ENCODE results near the gene CD79A.

The CD79A gene

GRCh38 chr19:41849067-41849466, 28.0 kb upstream of the CD79A start:
- FAIRE-seq = no peak

GRCh38 chr19:41850381-41850780, 26.7 kb upstream of the CD79A start:
- FAIRE-seq (no peak), DNase-seq (ENCODE audit: insufficient read length, low spot score) (no peak)
- no peak for TF ChIP-seq PAX5 (IDR thresholded peaks at IDR 0.05; ENCODE audit: insufficient read depth, low read length, severe bottlenecking)
- TF ChIP-seq POLR2A (IDR thresholded peaks at IDR 0.05; ENCODE audit: low read depth, low read length) = no peak
- no peak for TF ChIP-seq POLR2AphosphoS5 (IDR thresholded peaks at IDR 0.05; ENCODE audit: low read depth, low read length)
- TF ChIP-seq SPI1 (IDR thresholded peaks at IDR 0.05; ENCODE audit: low read depth, low read length) = no peak
- TF ChIP-seq TAF1 (IDR thresholded peaks at IDR 0.05; ENCODE audit: low read depth, low read length) = no peak
- no peak for TF ChIP-seq POU2F2 (IDR thresholded peaks at IDR 0.05; ENCODE audit: low read depth, low read length)

More at GRCh38 chr19:41849067-41849466, 28.0 kb upstream of the CD79A start:
- no peak for DNase-seq (ENCODE audit: insufficient read length, low spot score)
- TF ChIP-seq PAX5 (IDR thresholded peaks at IDR 0.05; ENCODE audit: insufficient read depth, low read length, severe bottlenecking) = no peak
- TF ChIP-seq POLR2AphosphoS5 (IDR thresholded peaks at IDR 0.05; ENCODE audit: low read depth, low read length) = no peak
- no peak for TF ChIP-seq POU2F2 (IDR thresholded peaks at IDR 0.05; ENCODE audit: low read depth, low read length)
- no peak for TF ChIP-seq TAF1 (IDR thresholded peaks at IDR 0.05; ENCODE audit: low read depth, low read length)
- TF ChIP-seq POLR2A (IDR thresholded peaks at IDR 0.05; ENCODE audit: low read depth, low read length) = no peak
- TF ChIP-seq SPI1 (IDR thresholded peaks at IDR 0.05; ENCODE audit: low read depth, low read length) = no peak

- DNase-seq (ENCODE audit: insufficient read length, low spot score) = no peak
- TF ChIP-seq TAF1 (IDR thresholded peaks at IDR 0.05; ENCODE audit: low read depth, low read length) = no peak
- TF ChIP-seq POLR2A (IDR thresholded peaks at IDR 0.05; ENCODE audit: low read depth, low read length) = no peak
- TF ChIP-seq POLR2AphosphoS5 (IDR thresholded peaks at IDR 0.05; ENCODE audit: low read depth, low read length) = no peak
- TF ChIP-seq SPI1 (IDR thresholded peaks at IDR 0.05; ENCODE audit: low read depth, low read length) = no peak
- TF ChIP-seq PAX5 (IDR thresholded peaks at IDR 0.05; ENCODE audit: insufficient read depth, low read length, severe bottlenecking) = no peak
- TF ChIP-seq POU2F2 (IDR thresholded peaks at IDR 0.05; ENCODE audit: low read depth, low read length) = no peak
- FAIRE-seq = no peak
Observed at GRCh38 chr19:41851456-41851855, 25.6 kb upstream of the CD79A start.

- no peak for DNase-seq (ENCODE audit: insufficient read length, low spot score)
- FAIRE-seq = no peak
Observed at GRCh38 chr19:41853344-41853743, 23.7 kb upstream of the CD79A start.

GRCh38 chr19:41853768-41854167, 23.3 kb upstream of the CD79A start:
- no peak for FAIRE-seq
- TF ChIP-seq POLR2A (IDR thresholded peaks at IDR 0.05; ENCODE audit: low read depth, low read length) = no peak
- TF ChIP-seq SPI1 (IDR thresholded peaks at IDR 0.05; ENCODE audit: low read depth, low read length) = peak; percentile 64
- no peak for TF ChIP-seq PAX5 (IDR thresholded peaks at IDR 0.05; ENCODE audit: insufficient read depth, low read length, severe bottlenecking)
- DNase-seq (ENCODE audit: insufficient read length, low spot score) = no peak

More at GRCh38 chr19:41853344-41853743, 23.7 kb upstream of the CD79A start:
- no peak for TF ChIP-seq POLR2A (IDR thresholded peaks at IDR 0.05; ENCODE audit: low read depth, low read length)
- TF ChIP-seq PAX5 (IDR thresholded peaks at IDR 0.05; ENCODE audit: insufficient read depth, low read length, severe bottlenecking) = no peak
- no peak for TF ChIP-seq TAF1 (IDR thresholded peaks at IDR 0.05; ENCODE audit: low read depth, low read length)
- no peak for TF ChIP-seq SPI1 (IDR thresholded peaks at IDR 0.05; ENCODE audit: low read depth, low read length)
- no peak for TF ChIP-seq POU2F2 (IDR thresholded peaks at IDR 0.05; ENCODE audit: low read depth, low read length)
- no peak for TF ChIP-seq POLR2AphosphoS5 (IDR thresholded peaks at IDR 0.05; ENCODE audit: low read depth, low read length)

- TF ChIP-seq POLR2AphosphoS5 (IDR thresholded peaks at IDR 0.05; ENCODE audit: low read depth, low read length) = no peak
- TF ChIP-seq TAF1 (IDR thresholded peaks at IDR 0.05; ENCODE audit: low read depth, low read length) = no peak
- TF ChIP-seq PAX5 (IDR thresholded peaks at IDR 0.05; ENCODE audit: insufficient read depth, low read length, severe bottlenecking) = no peak
- TF ChIP-seq SPI1 (IDR thresholded peaks at IDR 0.05; ENCODE audit: low read depth, low read length) = no peak
- no peak for TF ChIP-seq POLR2A (IDR thresholded peaks at IDR 0.05; ENCODE audit: low read depth, low read length)
- TF ChIP-seq POU2F2 (IDR thresholded peaks at IDR 0.05; ENCODE audit: low read depth, low read length) = no peak
- FAIRE-seq (no peak), DNase-seq (ENCODE audit: insufficient read length, low spot score) (no peak)
Observed at GRCh38 chr19:41859213-41859617, 17.9 kb upstream of the CD79A start.

- FAIRE-seq = peak; percentile 99
- TF ChIP-seq POLR2AphosphoS5 (IDR thresholded peaks at IDR 0.05; ENCODE audit: low read depth, low read length) = peak; percentile 98
- peak; percentile 56 for TF ChIP-seq POU2F2 (IDR thresholded peaks at IDR 0.05; ENCODE audit: low read depth, low read length)
- TF ChIP-seq PAX5 (IDR thresholded peaks at IDR 0.05; ENCODE audit: insufficient read depth, low read length, severe bottlenecking) = no peak
- peak; percentile 75 for TF ChIP-seq SPI1 (IDR thresholded peaks at IDR 0.05; ENCODE audit: low read depth, low read length)
- TF ChIP-seq POLR2A (IDR thresholded peaks at IDR 0.05; ENCODE audit: low read depth, low read length) = peak; percentile 89
- peak; percentile 96 for TF ChIP-seq TAF1 (IDR thresholded peaks at IDR 0.05; ENCODE audit: low read depth, low read length)
- DNase-seq (ENCODE audit: insufficient read length, low spot score) = peak; percentile 93
Observed at GRCh38 chr19:41859618-41860418, 17.3 kb upstream of the CD79A start, which contains the start of gene RPS19. Gene RPS19 (plus strand): TSS chr19:41860255. CDS start chr19:41860775, 520 bp downstream.

- TF ChIP-seq POLR2AphosphoS5 (IDR thresholded peaks at IDR 0.05; ENCODE audit: low read depth, low read length) = peak; percentile 29
- no peak for TF ChIP-seq SPI1 (IDR thresholded peaks at IDR 0.05; ENCODE audit: low read depth, low read length)
- TF ChIP-seq PAX5 (IDR thresholded peaks at IDR 0.05; ENCODE audit: insufficient read depth, low read length, severe bottlenecking) = no peak
- TF ChIP-seq POU2F2 (IDR thresholded peaks at IDR 0.05; ENCODE audit: low read depth, low read length) = no peak
- DNase-seq (ENCODE audit: insufficient read length, low spot score) (no peak), FAIRE-seq (peak; percentile 47)
Observed at GRCh38 chr19:41860419-41861115, 16.5 kb upstream of the CD79A start.

GRCh38 chr19:41861116-41861768, 15.8 kb upstream of the CD79A start:
- FAIRE-seq = peak; percentile 50
- TF ChIP-seq SPI1 (IDR thresholded peaks at IDR 0.05; ENCODE audit: low read depth, low read length) = no peak
- no peak; the same call in 1 of the 2 replicates for TF ChIP-seq POLR2A (IDR thresholded peaks at IDR 0.05; ENCODE audit: low read depth, low read length)
- TF ChIP-seq PAX5 (IDR thresholded peaks at IDR 0.05; ENCODE audit: insufficient read depth, low read length, severe bottlenecking) = no peak
- no peak; the same call in 1 of the 2 replicates for TF ChIP-seq TAF1 (IDR thresholded peaks at IDR 0.05; ENCODE audit: low read depth, low read length)
- TF ChIP-seq POU2F2 (IDR thresholded peaks at IDR 0.05; ENCODE audit: low read depth, low read length) = no peak
- no peak for TF ChIP-seq POLR2AphosphoS5 (IDR thresholded peaks at IDR 0.05; ENCODE audit: low read depth, low read length)
- no peak for DNase-seq (ENCODE audit: insufficient read length, low spot score)

Measured in GM12891 (cell line).